ENCODE data around the gene SUSD4. TPM values are rescaled to one million over a fixed set of nuclear protein-coding genes. Genes with fewer than 3 reads are reported as not detected.

Gene SUSD4
- total and polyA plus RNA-seq, 2 donors (not counting 3 experiments of a cell fraction or from before 2014, with no cell fraction given), result not detected

DNA sequence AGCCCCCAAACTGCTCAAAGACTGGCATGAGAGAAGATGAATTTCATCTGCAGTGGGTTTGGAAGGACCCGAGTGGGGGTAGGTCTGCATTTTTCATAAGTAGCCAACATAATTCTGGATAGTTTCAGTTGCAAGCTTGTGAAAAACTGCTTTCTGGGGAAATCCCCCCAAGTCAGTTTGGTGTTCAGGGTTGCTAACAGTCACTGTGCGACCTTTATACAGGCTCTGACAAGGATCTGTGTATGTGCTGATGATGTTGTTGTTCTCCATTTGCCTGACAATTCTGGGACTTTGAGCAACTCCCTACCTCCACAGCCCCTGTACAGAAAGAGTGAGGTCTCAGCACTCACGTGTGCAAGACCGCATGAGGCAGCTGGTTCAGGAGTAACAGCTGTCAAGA lies 87.9 kb downstream of the SUSD4 start:
- H3K27me3 ChIP-seq (ENCODE audit: control insufficient read depth in 2 of 2, insufficient read depth in 2 of 2, low read length in 2 of 2), result no peaks in the 10 kb centered on the region
- DNase-seq (ENCODE audit: low read depth, low spot score), result no peak
- no peak overlapping the region for H3K4me2 ChIP-seq (ENCODE audit: insufficient read depth, low read length)
- dilution Hi-C loops (cut with MboI; ENCODE audit: extremely low pct_ligation_motif_present, low sequenced_read_pairs) (no loop called here), intact Hi-C loops (cut with micrococcal nuclease) (no loop called here)
- H2AFZ ChIP-seq (ENCODE audit: low read depth, low read length), result no peak overlapping the region
- no peaks in the 10 kb centered on the region for H3K79me2 ChIP-seq (ENCODE audit: control insufficient read depth, insufficient read depth, low read length)
- no peaks in the 10 kb centered on the region for H3K4me1 ChIP-seq (ENCODE audit: control insufficient read depth, extremely low read depth, insufficient read depth, low read length)
- no peaks in the 10 kb centered on the region for H4K20me1 ChIP-seq (replicated peaks; ENCODE audit: control insufficient read depth, extremely low read depth, insufficient read depth, low read length)
- POLR2A ChIA-PET, result no interaction called here
- BruUV-seq (replicated peaks), result no TSS peak
- H3K9me3 ChIP-seq (replicated peaks; ENCODE audit: control insufficient read depth, insufficient read depth, low read length), result no peaks in the 10 kb centered on the region
- TF ChIP-seq POLR2AphosphoS5 (IDR thresholded peaks at IDR 0.05; ENCODE audit: insufficient read depth, low read depth, low read length) (no peak), JUN (IDR thresholded peaks at IDR 0.05; ENCODE audit: borderline replicate concordance, insufficient read depth, insufficient read length, low read depth) (no peak), MYC (IDR thresholded peaks at IDR 0.05; ENCODE audit: low read depth, low read length) (no peak), POLR2A (IDR thresholded peaks at IDR 0.05; ENCODE audit: low read depth, low read length) (no peak)
- H3K36me3 ChIP-seq (ENCODE audit: control insufficient read depth in 2 of 2, extremely low read depth in 1 of 2, insufficient read depth in 2 of 2, low read length in 2 of 2), result no peaks in the 10 kb centered on the region
- CTCF ChIA-PET, result no interaction called here
- no peak for FAIRE-seq
- H3K27ac ChIP-seq (ENCODE audit: insufficient read depth, low read depth, low read length), result no peak overlapping the region
- H3K4me3 ChIP-seq (replicated peaks in 1 of 3; ENCODE audit: insufficient read depth in 1 of 3, low read depth in 1 of 3, low read length in 3 of 3), result no peak overlapping the region
- H3K9ac ChIP-seq (replicated peaks; ENCODE audit: extremely low read depth, insufficient read depth, low read length), result no peak overlapping the region
- no peaks in the 10 kb centered on the region for H3K9me1 ChIP-seq (replicated peaks; ENCODE audit: control insufficient read depth, extremely low read depth, insufficient read depth, low read length)

GRCh38 chr1:223273511-223273910 lies 90.5 kb downstream of the SUSD4 start:
- Histone ChIP-seq H3K27ac (ENCODE audit: insufficient read depth, low read depth, low read length) (no peak overlapping the region), H3K4me1 (ENCODE audit: control insufficient read depth, extremely low read depth, insufficient read depth, low read length) (no peaks in the 10 kb centered on the region), H3K9ac (replicated peaks; ENCODE audit: extremely low read depth, insufficient read depth, low read length) (no peak overlapping the region), H3K27me3 (ENCODE audit: control insufficient read depth in 2 of 2, insufficient read depth in 2 of 2, low read length in 2 of 2) (no peaks in the 10 kb centered on the region), H3K9me1 (replicated peaks; ENCODE audit: control insufficient read depth, extremely low read depth, insufficient read depth, low read length) (no peaks in the 10 kb centered on the region), H2AFZ (ENCODE audit: low read depth, low read length) (no peak overlapping the region), H3K9me3 (replicated peaks; ENCODE audit: control insufficient read depth, insufficient read depth, low read length) (no peaks in the 10 kb centered on the region), H3K36me3 (ENCODE audit: control insufficient read depth in 2 of 2, extremely low read depth in 1 of 2, insufficient read depth in 2 of 2, low read length in 2 of 2) (no peaks in the 10 kb centered on the region), H3K4me3 (replicated peaks in 1 of 3; ENCODE audit: insufficient read depth in 1 of 3, low read depth in 1 of 3, low read length in 3 of 3) (no peak overlapping the region), H4K20me1 (replicated peaks; ENCODE audit: control insufficient read depth, extremely low read depth, insufficient read depth, low read length) (no peaks in the 10 kb centered on the region), H3K79me2 (ENCODE audit: control insufficient read depth, insufficient read depth, low read length) (no peaks in the 10 kb centered on the region), H3K4me2 (ENCODE audit: insufficient read depth, low read length) (no peak overlapping the region)
- FAIRE-seq, result no peak
- intact Hi-C loops (cut with micrococcal nuclease), result no loop called here
- BruUV-seq (replicated peaks), result no TSS peak
- TF ChIP-seq MYC (IDR thresholded peaks at IDR 0.05; ENCODE audit: low read depth, low read length) (no peak), CTCF (IDR thresholded peaks at IDR 0.05; ENCODE audit: extremely low read depth in 1 of 2, insufficient read depth in 1 of 2, low read depth in 1 of 2, low read length in 2 of 2) (no peak), EZH2 (IDR thresholded peaks at IDR 0.05; ENCODE audit: borderline replicate concordance, low read depth, low read length, severe bottlenecking) (no peak), POLR2A (IDR thresholded peaks at IDR 0.05; ENCODE audit: low read depth, low read length) (no peak), FOS (IDR thresholded peaks at IDR 0.05; ENCODE audit: borderline replicate concordance, insufficient read depth, low read length) (no peak), JUN (IDR thresholded peaks at IDR 0.05; ENCODE audit: borderline replicate concordance, insufficient read depth, insufficient read length, low read depth) (no peak), GATA2 (IDR thresholded peaks at IDR 0.05; ENCODE audit: insufficient read depth, insufficient read length, low read depth, low read length) (no peak), POLR2AphosphoS5 (IDR thresholded peaks at IDR 0.05; ENCODE audit: insufficient read depth, low read depth, low read length) (no peak), MAX (IDR thresholded peaks at IDR 0.05; ENCODE audit: insufficient read depth, insufficient read length) (no peak)
- dilution Hi-C loops (cut with MboI; ENCODE audit: extremely low pct_ligation_motif_present, low sequenced_read_pairs), result no loop called here
- ChIA-PET CTCF (interaction anchor here (1.1 kb wide), 1 partner anchor 140 kb away, joined by 3 read pairs; no protein-coding TSS in a partner anchor), POLR2A (no interaction called here)
- DNase-seq (ENCODE audit: low read depth, low spot score), result no peak
